Sigmoid colon (tissue), 4 donors: ENCODE measurements around the gene SRPK3.

Source experiments
- CTCF ChIP-seq, 4 experiments: fragments of 450-650 bp in 3 of 4; fragments of 200-600 bp in 1 of 4; IDR thresholded peaks; one replicate each; pipeline ENCODE4 v1.5.1; 2016 to 2019; ENCODE audit warnings: antibody characterized with exemption in 4 of 4, mild to moderate bottlenecking in 3 of 4, moderate library complexity in 2 of 4
- EP300 ChIP-seq, 4 donors: sonication (generic); formaldehyde crosslinking; IDR thresholded peaks; one replicate each; pipeline ENCODE4 v1.6.1; 2017; ENCODE audit warnings: antibody characterized with exemption in 4 of 4

- no peak for TF ChIP-seq EP300 (IDR thresholded peaks at IDR 0.05)
- no peak for TF ChIP-seq CTCF (IDR thresholded peaks at IDR 0.05)
These were observed 48.6 kb downstream of the SRPK3 start for GRCh38 chrX:153829549-153829798.
